Vagina (tissue), 2 donors: ENCODE measurements around the gene RYR3. TPM values are rescaled to one million over a fixed set of nuclear protein-coding genes. Genes with fewer than 3 reads are reported as not detected.
"Not testable (repeated sequence)": the region's sequence is repeated elsewhere in the genome, so short reads cannot be mapped to it uniquely, and the experiment has no call there.

Source experiments
- DNase-seq, 2 donors: peaks; one replicate each; pipeline ENCODE4 v3.0.0-alpha.2; 2017; ENCODE audit errors: extremely low spot score in 2 of 2
- H3K27ac ChIP-seq: fragments of 200-600 bp; sonication (generic); one replicate; pipeline ENCODE4 v1.5.1; 2019
- H3K27me3 ChIP-seq: fragments of 200-600 bp; sonication (generic); one replicate; pipeline ENCODE4 v1.5.1; 2019
- H3K36me3 ChIP-seq, 2 donors: fragments of 200-600 bp; sonication (generic); one replicate each; pipeline ENCODE4 v1.5.1; 2017 to 2019
- H3K4me1 ChIP-seq: fragments of 200-600 bp; sonication (generic); one replicate; pipeline ENCODE4 v1.5.1; 2019
- H3K4me3 ChIP-seq, 2 donors: fragments of 200-600 bp; sonication (generic); 1 replicate in 1 of 2; 2 replicates in 1 of 2; pipeline ENCODE4 v1.5.1; 2016 to 2019
- H3K9me3 ChIP-seq: fragments of 200-600 bp; sonication (generic); one replicate; pipeline ENCODE4 v1.5.1; 2019
- POLR2A ChIP-seq, 2 donors: fragments of 450-650 bp; IDR thresholded peaks; one replicate each; pipeline ENCODE4 v1.6.1; 2017; ENCODE audit warnings: antibody characterized with exemption in 2 of 2, mild to moderate bottlenecking in 2 of 2, moderate library complexity in 2 of 2
- POLR2AphosphoS5 ChIP-seq, 2 donors: sonication (generic); formaldehyde crosslinking; IDR thresholded peaks; one replicate each; pipeline ENCODE4 v1.9.0; 2017; ENCODE audit warnings: antibody characterized with exemption in 2 of 2, mild to moderate bottlenecking in 2 of 2, low read depth in 1 of 2; ENCODE audit not compliant: insufficient read depth in 1 of 2
- intact Hi-C: fragments of 100-400 bp; cut with DNase I; formaldehyde crosslinking; loops from one replicate; pipeline ENCODE4 v1.15.1; 2023
- total RNA-seq: library from RNA; depleted of rRNA; stranded (reverse); fragments of >200 nt; gene quantifications from one replicate; pipeline ENCODE4 v1.2.3, GENCODE V29; 2016
- TF ChIP-seq, protein P1 (sequence below), 3 experiments: fragments of 450-650 bp in 2 of 3; fragments of 200-600 bp in 1 of 3; sonication (generic) in 1 of 3; IDR thresholded peaks; one replicate each; pipeline ENCODE4 v1.5.1; 2017 to 2019; ENCODE audit warnings: antibody characterized with exemption in 3 of 3, mild to moderate bottlenecking in 2 of 3, moderate library complexity in 2 of 3

The RYR3 gene
- total RNA-seq, 1 donor from 2014 or later = 16.5 TPM

DNA sequence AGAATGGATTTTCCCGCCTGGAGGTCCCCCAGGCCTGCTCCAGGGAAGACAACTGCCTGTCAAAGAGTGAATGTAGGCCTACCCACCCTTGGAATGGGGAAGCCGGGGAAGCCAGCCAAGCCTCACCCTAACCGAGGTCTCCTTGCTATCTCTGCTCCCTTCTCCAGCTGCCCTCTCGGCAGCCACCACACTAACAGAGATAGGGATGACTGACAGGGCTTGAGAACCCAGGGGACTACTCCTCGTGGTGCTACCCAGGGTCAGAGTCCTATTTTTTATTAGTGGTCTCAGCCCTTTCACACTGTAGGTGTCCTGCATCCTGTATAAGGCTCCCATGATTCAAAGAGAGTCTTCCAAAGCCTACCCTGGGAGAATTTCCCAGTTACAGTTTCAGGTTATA lies 496.9 kb downstream of the RYR3 start:
- no peak overlapping the region for H3K27ac ChIP-seq
- H3K4me3 ChIP-seq = no peak overlapping the region
- no peaks in the 10 kb centered on the region for H3K36me3 ChIP-seq
- H3K4me1 ChIP-seq = no peaks in the 10 kb centered on the region
- no peaks in the 10 kb centered on the region for H3K27me3 ChIP-seq
- no peaks in the 10 kb centered on the region for H3K9me3 ChIP-seq
- no peak for TF ChIP-seq POLR2A (IDR thresholded peaks at IDR 0.05)
- no peak for TF ChIP-seq POLR2AphosphoS5 (IDR thresholded peaks at IDR 0.05; ENCODE audit: insufficient read depth in 1 of 2, low read depth in 1 of 2)
- TF ChIP-seq, protein P1, sequence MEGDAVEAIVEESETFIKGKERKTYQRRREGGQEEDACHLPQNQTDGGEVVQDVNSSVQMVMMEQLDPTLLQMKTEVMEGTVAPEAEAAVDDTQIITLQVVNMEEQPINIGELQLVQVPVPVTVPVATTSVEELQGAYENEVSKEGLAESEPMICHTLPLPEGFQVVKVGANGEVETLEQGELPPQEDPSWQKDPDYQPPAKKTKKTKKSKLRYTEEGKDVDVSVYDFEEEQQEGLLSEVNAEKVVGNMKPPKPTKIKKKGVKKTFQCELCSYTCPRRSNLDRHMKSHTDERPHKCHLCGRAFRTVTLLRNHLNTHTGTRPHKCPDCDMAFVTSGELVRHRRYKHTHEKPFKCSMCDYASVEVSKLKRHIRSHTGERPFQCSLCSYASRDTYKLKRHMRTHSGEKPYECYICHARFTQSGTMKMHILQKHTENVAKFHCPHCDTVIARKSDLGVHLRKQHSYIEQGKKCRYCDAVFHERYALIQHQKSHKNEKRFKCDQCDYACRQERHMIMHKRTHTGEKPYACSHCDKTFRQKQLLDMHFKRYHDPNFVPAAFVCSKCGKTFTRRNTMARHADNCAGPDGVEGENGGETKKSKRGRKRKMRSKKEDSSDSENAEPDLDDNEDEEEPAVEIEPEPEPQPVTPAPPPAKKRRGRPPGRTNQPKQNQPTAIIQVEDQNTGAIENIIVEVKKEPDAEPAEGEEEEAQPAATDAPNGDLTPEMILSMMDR (IDR thresholded peaks at IDR 0.05) = no peak
- DNase-seq = no peak
- intact Hi-C loops = no loop called here

DNA sequence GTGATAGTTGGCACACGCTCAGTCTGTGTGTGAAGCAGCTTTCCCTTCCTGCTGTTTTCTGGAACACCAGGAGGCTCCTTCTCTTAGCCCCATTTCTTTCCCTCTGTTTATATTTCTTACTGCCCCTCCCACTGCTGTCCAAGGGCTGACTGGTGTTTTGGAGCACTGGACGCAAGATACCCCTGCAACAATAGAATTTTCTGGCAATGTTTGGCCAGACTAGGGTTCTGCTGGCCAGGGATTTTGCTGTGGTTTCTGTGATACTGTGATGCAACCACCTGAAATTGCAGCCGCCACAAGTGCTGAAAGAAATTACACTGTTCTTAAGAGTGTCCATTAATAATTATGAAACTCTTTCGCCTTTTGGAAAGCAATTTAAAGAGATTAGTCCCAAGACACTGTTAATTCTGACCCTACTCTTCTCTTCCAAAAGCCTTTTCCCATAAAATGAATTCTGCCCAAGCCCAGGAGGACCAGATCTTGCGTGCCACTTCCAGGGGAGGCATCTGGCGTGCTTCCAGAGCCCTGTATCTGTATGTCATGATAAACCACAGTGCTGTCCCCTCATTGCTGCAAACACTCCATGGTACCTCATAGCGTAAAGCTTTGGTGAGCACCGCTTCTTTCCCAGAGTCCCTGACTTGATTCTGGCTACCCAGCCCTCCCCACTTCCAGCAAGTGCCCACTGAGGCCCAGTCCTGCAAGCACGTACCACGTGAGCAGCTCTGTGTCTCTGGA lies 498.1 kb downstream of the RYR3 start:
- no peak for TF ChIP-seq POLR2AphosphoS5 (IDR thresholded peaks at IDR 0.05; ENCODE audit: insufficient read depth in 1 of 2, low read depth in 1 of 2)
- TF ChIP-seq POLR2A (IDR thresholded peaks at IDR 0.05) = no peak
- TF ChIP-seq, protein P1 (IDR thresholded peaks at IDR 0.05) = no peak
- H3K27ac ChIP-seq = no peak overlapping the region
- H3K36me3 ChIP-seq = no peaks in the 10 kb centered on the region
- intact Hi-C loops = no loop called here
- H3K27me3 ChIP-seq = no peaks in the 10 kb centered on the region
- DNase-seq = no peak
- H3K4me3 ChIP-seq = no peak overlapping the region
- no peaks in the 10 kb centered on the region for H3K9me3 ChIP-seq
- no peaks in the 10 kb centered on the region for H3K4me1 ChIP-seq

GRCh38 chr15:33810073-33810595 lies 499.4 kb downstream of the RYR3 start:
- no peak overlapping the region for H3K4me3 ChIP-seq
- no peak for TF ChIP-seq POLR2A (IDR thresholded peaks at IDR 0.05)
- TF ChIP-seq POLR2AphosphoS5 (IDR thresholded peaks at IDR 0.05; ENCODE audit: insufficient read depth in 1 of 2, low read depth in 1 of 2) = no peak
- TF ChIP-seq, protein P1 (IDR thresholded peaks at IDR 0.05) = no peak
- intact Hi-C loops = no loop called here
- no peaks in the 10 kb centered on the region for H3K27me3 ChIP-seq
- DNase-seq = no peak
- no peaks in the 10 kb centered on the region for H3K9me3 ChIP-seq
- H3K27ac ChIP-seq = no peak overlapping the region
- H3K36me3 ChIP-seq = no peaks in the 10 kb centered on the region
- H3K4me1 ChIP-seq = no peaks in the 10 kb centered on the region

GRCh38 chr15:33810806-33811205 lies 500.0 kb downstream of the RYR3 start:
- H3K27me3 ChIP-seq = no peaks in the 10 kb centered on the region
- TF ChIP-seq POLR2A (IDR thresholded peaks at IDR 0.05) (no peak), POLR2AphosphoS5 (IDR thresholded peaks at IDR 0.05; ENCODE audit: insufficient read depth in 1 of 2, low read depth in 1 of 2) (no peak)
- TF ChIP-seq, protein P1 (IDR thresholded peaks at IDR 0.05) = no peak
- intact Hi-C loops = no loop called here
- H3K4me3 ChIP-seq = no peak overlapping the region
- no peaks in the 10 kb centered on the region for H3K36me3 ChIP-seq
- no peak overlapping the region for H3K27ac ChIP-seq
- H3K9me3 ChIP-seq = no peaks in the 10 kb centered on the region
- no peak for DNase-seq
- no peaks in the 10 kb centered on the region for H3K4me1 ChIP-seq

DNA sequence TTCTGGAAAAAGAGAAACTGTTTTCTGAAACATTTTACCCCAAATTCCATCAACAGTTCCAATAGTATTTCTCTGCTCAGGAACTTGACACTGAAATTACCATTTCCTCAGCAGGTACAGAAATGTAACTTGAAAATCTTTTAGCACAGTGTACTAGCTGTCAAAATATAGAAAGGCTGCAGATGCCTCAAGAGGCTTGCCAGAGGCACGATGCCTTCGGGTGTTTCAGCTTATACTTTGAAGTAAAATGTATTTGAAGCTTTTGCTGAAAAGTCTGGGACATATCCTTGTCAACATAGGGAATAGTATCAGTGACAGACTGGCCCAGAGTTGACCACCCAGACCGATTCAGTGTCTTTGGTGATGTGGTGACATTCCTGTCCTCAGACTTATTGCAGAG lies 503.1 kb downstream of the RYR3 start:
- no peak overlapping the region for H3K27ac ChIP-seq
- intact Hi-C loops = no loop called here
- H3K36me3 ChIP-seq = no peaks in the 10 kb centered on the region
- no peak overlapping the region for H3K4me3 ChIP-seq
- no peaks in the 10 kb centered on the region for H3K9me3 ChIP-seq
- no peaks in the 10 kb centered on the region for H3K4me1 ChIP-seq
- no peaks in the 10 kb centered on the region for H3K27me3 ChIP-seq
- TF ChIP-seq POLR2A (IDR thresholded peaks at IDR 0.05) (no peak), POLR2AphosphoS5 (IDR thresholded peaks at IDR 0.05; ENCODE audit: insufficient read depth in 1 of 2, low read depth in 1 of 2) (no peak)
- TF ChIP-seq, protein P1 (IDR thresholded peaks at IDR 0.05) = no peak
- no peak for DNase-seq

DNA sequence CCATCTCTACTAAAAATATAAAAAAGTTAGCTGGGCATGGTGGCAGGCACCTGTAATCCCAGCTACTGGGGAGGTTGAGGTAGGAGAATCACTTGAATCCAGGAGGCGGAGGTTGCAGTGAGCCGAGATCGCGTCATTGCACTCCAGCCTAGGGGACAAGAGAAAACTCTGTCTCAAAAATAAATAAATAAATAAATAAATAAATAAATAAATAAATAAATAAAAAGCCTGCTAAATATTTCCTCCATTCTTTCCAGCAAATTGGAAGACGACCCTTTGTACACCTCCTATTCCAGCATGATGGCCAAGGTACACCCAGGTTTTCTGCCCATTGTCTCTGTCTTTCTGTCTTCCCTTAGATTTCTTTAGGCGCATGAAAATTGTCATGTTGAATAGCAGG lies 508.7 kb downstream of the RYR3 start:
- H3K27ac ChIP-seq, H3K36me3 ChIP-seq, H3K4me1 ChIP-seq, H3K27me3 ChIP-seq, intact Hi-C loops, H3K9me3 ChIP-seq, DNase-seq, H3K4me3 ChIP-seq: not testable (repeated sequence)
